ENCODE data around the gene TARS3. TPM values are rescaled to one million over a fixed set of nuclear protein-coding genes. Genes with fewer than 3 reads are reported as not detected.

TARS3 gene
- total and polyA plus RNA-seq, 11 donors: 8.3 to 44.3 (median 32.5) TPM

- Histone ChIP-seq H3K4me3 (no peak overlapping the region), H3K27me3 (no peaks in the 10 kb centered on the region), H3K4me1 (peaks cover 2 to 39% (median 26%) of the 10 kb centered on the region in 12 donors), H3K9me3 (no peaks in the 10 kb centered on the region), H3K36me3 (peaks cover 0 to 85% (median 69%) of the 10 kb centered on the region in 9 donors), H3K27ac (peak overlapping the region in 9 of 12 donors; percentile 11 to 76 (median 35))
- no peak for DNase-seq
- intact Hi-C loops (cut with DNase I): loop anchor here in 6 of 10 donors (5.0 to 10.0 kb wide), 5 partner anchors 82 to 345 kb away; partner anchors contain the start of genes SNRPA1 (in 2 of the 6) and TARS3 (in 1 of the 6)
- TF ChIP-seq CTCF (IDR thresholded peaks at IDR 0.05): peak in 1 of 12 donors; percentile 10
- no peak for TF ChIP-seq POLR2A (IDR thresholded peaks at IDR 0.05)
- peak in 1 of 4 donors; percentile 21 for ATAC-seq
- WGBS, 4 donors: 55 to 59% (median 57%) methylated on average over 11 of the region's 11 CpGs
Observed at GRCh38 chr15:101642361-101642760, 81.9 kb downstream of the TARS3 start.

GRCh38 chr15:101641894-101642293 lies 82.4 kb downstream of the TARS3 start:
- H3K9me3 ChIP-seq: no peaks in the 10 kb centered on the region
- H3K4me1 ChIP-seq: peaks cover 2 to 34% (median 23%) of the 10 kb centered on the region in 12 donors
- H3K27ac ChIP-seq: peak overlapping the region in 9 of 12 donors; percentile 11 to 76 (median 29)
- DNase-seq (peak in 1 of 5 donors; percentile 20), ATAC-seq (peak; percentile 29 to 81 (median 44))
- intact Hi-C loops (cut with DNase I): loop anchor here (1.0 to 10.0 kb wide), 7 partner anchors 83 to 345 kb away; partner anchors contain the start of genes SNRPA1 (in 2 of the 10) and TARS3 (in 1 of the 10)
- TF ChIP-seq POLR2A (IDR thresholded peaks at IDR 0.05) (no peak), CTCF (IDR thresholded peaks at IDR 0.05) (no peak)
- peaks cover 0 to 80% (median 64%) of the 10 kb centered on the region in 9 donors for H3K36me3 ChIP-seq
- WGBS, 4 donors: 42 to 63% (median 50%) methylated on average over 1 of the region's 1 CpG
- H3K27me3 ChIP-seq: no peaks in the 10 kb centered on the region
- H3K4me3 ChIP-seq: no peak overlapping the region

GRCh38 chr15:101641129-101641764 lies 83.0 kb downstream of the TARS3 start:
- ATAC-seq: peak; percentile 49 to 68 (median 58)
- peak; percentile 91 to 98 (median 96) for TF ChIP-seq CTCF (IDR thresholded peaks at IDR 0.05)
- no peak for TF ChIP-seq POLR2A (IDR thresholded peaks at IDR 0.05)
- Histone ChIP-seq H3K4me3 (peak overlapping the region in 4 of 12 donors; percentile 1 to 13 (median 8)), H3K27me3 (no peaks in the 10 kb centered on the region), H3K4me1 (peaks cover 2 to 27% (median 18%) of the 10 kb centered on the region in 12 donors), H3K36me3 (peaks cover 0 to 74% (median 58%) of the 10 kb centered on the region in 9 donors), H3K9me3 (no peaks in the 10 kb centered on the region), H3K27ac (peak overlapping the region; percentile 3 to 76 (median 36))
- peak in 4 of 5 donors; percentile 49 to 74 (median 61) for DNase-seq
- 20 to 26% (median 22%) methylated on average over 8 of the region's 8 CpGs for WGBS, 4 donors
- intact Hi-C loops (cut with DNase I): loop anchor here (1.0 to 10.0 kb wide), 7 partner anchors 84 to 344 kb away; partner anchors contain the start of genes SNRPA1 (in 2 of the 10) and TARS3 (in 1 of the 10)

- H3K9me3 ChIP-seq: no peaks in the 10 kb centered on the region
- H3K4me1 ChIP-seq: peaks cover 2 to 27% (median 16%) of the 10 kb centered on the region in 12 donors
- DNase-seq (no peak), ATAC-seq (no peak)
- no peak overlapping the region for H3K4me3 ChIP-seq
- peaks cover 0 to 62% (median 42%) of the 10 kb centered on the region in 9 donors for H3K36me3 ChIP-seq
- 75 to 88% (median 87%) methylated on average over 4 of the region's 4 CpGs for WGBS, 4 donors
- H3K27ac ChIP-seq: no peak overlapping the region
- no peaks in the 10 kb centered on the region for H3K27me3 ChIP-seq
- intact Hi-C loops (cut with DNase I): loop anchor here (2.0 to 10.0 kb wide), 10 partner anchors 19 to 342 kb away; partner anchors contain the start of genes SNRPA1 (in 2 of the 10) and TARS3 (in 1 of the 10)
- no peak for TF ChIP-seq CTCF (IDR thresholded peaks at IDR 0.05)
Observed at GRCh38 chr15:101639667-101640066, 84.6 kb downstream of the TARS3 start.

Data from heart left ventricle (tissue), 16 donors.